Measurements from ENCODE around the gene PFN3. TPM values are rescaled to one million over a fixed set of nuclear protein-coding genes. Genes with fewer than 3 reads are reported as not detected.

PFN3 gene
- total RNA-seq, 1 donor = not detected

DNA sequence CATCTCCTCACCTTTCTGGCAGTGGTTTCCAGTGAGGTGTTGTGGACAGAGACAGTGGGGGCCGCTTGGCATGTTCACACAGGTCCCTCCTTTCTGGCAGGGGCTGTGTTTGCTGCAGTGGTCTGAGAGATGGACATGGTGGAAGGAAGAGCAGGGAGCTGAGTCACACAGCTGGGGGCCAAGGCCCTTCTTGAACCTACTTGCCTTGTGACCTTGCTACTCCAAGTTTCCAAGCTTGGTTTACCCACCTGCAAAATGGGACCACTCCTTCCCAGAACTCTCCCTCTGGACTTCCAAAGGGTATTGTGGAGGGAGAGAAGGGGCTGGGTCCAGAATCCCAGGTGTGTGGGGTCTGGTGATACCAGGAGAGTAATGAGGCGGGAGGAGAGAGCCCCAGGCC lies 4.9 kb upstream of the PFN3 start:
- H3K4me3 ChIP-seq (ENCODE audit: low read depth, low read length) = no peak overlapping the region
- TF ChIP-seq, protein P1, sequence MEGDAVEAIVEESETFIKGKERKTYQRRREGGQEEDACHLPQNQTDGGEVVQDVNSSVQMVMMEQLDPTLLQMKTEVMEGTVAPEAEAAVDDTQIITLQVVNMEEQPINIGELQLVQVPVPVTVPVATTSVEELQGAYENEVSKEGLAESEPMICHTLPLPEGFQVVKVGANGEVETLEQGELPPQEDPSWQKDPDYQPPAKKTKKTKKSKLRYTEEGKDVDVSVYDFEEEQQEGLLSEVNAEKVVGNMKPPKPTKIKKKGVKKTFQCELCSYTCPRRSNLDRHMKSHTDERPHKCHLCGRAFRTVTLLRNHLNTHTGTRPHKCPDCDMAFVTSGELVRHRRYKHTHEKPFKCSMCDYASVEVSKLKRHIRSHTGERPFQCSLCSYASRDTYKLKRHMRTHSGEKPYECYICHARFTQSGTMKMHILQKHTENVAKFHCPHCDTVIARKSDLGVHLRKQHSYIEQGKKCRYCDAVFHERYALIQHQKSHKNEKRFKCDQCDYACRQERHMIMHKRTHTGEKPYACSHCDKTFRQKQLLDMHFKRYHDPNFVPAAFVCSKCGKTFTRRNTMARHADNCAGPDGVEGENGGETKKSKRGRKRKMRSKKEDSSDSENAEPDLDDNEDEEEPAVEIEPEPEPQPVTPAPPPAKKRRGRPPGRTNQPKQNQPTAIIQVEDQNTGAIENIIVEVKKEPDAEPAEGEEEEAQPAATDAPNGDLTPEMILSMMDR (IDR thresholded peaks at IDR 0.05; ENCODE audit: insufficient read depth, low read depth, low read length) = no peak
- DNase-seq (ENCODE audit: low read depth) = no peak

DNA sequence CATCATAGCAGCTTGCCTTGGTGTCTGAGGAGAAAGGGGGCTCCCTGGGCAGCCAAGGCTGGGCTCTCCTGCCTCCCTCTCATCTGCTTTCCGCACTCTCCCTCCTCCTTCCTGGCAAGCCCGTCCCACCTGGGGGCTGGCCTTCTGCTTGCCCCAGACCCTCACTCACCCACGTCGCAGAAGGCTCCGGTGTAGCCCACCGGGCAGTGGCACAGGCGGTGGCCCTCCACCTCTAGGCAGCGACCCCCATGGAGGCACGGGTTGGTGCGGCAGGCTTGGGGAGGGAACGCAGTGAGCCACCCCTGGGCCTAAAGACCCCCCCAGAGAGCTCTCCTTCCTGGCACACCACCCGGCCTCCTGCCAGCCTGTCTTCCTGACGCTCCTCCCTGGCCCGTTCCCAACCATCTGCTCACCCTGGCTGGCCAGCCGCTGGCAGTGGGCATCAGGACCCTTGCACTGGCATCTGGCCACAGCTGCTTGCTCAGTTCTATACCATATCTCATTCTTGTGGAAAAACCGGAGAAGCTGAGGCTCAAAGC lies 4.2 kb upstream of the PFN3 start:
- DNase-seq (ENCODE audit: low read depth) = no peak
- TF ChIP-seq, protein P1 (IDR thresholded peaks at IDR 0.05; ENCODE audit: insufficient read depth, low read depth, low read length) = no peak
- peak overlapping the region; percentile 70 for H3K4me3 ChIP-seq (ENCODE audit: low read depth, low read length)

DNA sequence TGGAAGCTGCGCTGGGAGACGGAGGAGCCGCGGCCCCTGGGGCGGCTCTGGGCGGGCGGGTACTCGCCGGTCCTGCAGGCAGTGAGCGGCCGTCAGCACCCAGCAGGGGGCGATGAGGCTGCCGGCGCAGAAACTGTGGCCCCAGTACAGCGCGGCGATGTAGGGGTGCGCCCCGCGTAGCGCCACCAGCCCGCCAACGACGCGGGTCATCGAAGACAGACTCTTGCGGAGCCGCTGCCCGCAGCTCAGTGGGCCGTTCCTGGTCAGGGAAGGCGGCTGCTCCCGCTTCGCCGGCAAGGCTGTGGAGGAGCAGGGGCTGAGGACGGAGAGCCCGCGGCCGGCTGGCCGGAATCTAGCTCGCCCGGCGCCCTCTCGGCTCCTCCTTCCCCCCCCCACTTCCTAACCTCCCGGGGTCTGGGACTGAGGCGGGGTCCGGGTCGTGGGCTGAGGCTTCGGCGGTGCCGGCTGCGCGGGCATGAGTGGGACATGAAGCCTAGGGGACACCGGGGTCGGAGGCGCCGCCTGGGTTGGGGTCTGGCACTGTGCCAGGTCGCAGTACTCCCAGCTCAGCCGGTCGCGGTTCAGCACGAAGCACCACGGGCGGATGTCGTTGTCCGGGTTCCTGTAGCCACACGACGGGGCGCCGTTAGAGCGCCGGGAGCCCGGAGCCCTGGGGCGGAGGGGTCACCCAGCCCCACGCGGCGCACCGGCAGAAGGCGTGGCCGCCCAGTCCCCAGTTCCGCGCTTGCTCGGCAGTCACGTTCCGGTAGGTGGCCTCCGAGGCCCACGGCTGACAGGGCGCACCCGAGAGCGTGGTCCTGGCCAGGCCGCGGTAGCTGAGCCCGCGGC lies 3.6 kb upstream of the PFN3 start:
- H3K4me3 ChIP-seq (ENCODE audit: low read depth, low read length) = peak overlapping the region; percentile 70
- TF ChIP-seq, protein P1 (IDR thresholded peaks at IDR 0.05; ENCODE audit: insufficient read depth, low read depth, low read length) = peak; percentile 71
- DNase-seq (ENCODE audit: low read depth) = peak; percentile 81

DNA sequence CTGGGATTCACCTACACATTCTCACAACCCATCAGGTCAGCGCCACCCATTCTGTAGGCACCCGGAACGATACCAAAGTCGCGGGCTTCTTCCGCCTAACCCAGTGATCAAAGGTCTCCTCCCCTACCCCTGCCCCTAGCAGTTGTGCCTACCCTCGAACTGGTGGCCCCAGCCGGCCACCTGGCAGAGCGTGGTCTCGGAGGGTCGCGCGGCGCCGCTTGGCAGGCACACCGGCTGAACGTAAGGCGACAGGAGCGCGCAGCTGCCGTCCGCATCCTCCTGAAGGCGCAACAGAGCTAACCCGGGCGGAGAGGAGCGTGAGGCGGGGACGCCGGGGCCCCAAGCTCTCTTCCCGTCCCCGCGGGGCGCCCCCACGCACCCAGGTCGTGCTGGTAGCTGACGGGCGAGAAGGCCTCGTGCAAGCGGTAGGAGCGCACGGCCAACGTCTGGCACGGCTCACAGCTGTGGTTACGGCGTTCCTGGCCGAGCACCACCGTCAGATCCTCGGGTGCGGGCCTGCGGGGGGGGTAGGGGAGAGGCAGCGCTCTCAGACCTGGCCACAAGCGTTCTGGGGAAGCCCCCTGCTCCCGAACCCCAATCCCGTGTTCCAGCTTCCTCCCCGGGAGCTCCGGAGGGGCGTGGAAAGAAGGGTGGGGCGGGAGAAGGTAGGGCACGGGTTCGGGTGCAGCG lies 2.8 kb upstream of the PFN3 start:
- H3K4me3 ChIP-seq (ENCODE audit: low read depth, low read length) = peak overlapping the region; percentile 70
- peak; percentile 29 for DNase-seq (ENCODE audit: low read depth)
- TF ChIP-seq, protein P1 (IDR thresholded peaks at IDR 0.05; ENCODE audit: insufficient read depth, low read depth, low read length) = no peak

DNA sequence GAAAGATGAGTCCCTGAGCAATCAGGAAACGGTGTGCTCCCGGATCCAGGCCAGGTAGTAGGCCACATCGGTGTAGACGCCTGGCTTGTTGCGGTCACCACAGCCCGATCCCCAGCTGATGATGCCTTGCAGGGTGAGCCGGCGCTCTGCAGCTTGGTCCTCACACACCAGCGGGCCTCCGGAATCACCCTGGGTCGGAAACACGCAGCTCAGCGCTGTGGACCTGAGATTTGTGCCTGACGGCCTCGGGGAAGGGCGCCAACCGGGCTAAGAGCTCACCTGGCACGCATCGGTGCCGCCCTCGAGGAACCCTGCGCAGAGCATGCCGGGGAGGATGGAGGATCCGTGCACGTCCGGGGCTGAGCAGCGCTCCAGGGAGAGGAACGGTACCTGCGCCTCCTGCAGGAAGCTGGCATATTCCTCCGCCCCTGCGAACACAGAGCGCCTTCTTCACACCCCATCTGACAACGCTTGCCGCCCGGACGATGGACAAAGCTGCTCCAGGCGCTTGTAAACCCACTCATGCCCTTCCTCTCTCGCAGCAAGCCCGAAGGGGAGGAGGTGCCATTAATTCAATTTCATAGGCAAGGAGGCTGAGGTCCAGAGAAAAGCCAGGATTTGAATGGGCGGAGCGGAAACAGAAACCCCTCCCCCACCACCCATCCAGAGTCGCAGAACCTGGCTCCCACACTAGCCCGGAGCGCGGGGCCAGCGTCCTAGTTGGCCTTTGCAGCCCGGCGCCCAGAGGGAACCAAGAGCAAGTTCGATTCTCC lies 2.0 kb upstream of the PFN3 start:
- peak; percentile 62 for DNase-seq (ENCODE audit: low read depth)
- peak overlapping the region; percentile 36 for H3K4me3 ChIP-seq (ENCODE audit: low read depth, low read length)
- TF ChIP-seq, protein P1 (IDR thresholded peaks at IDR 0.05; ENCODE audit: insufficient read depth, low read depth, low read length) = peak; percentile 51

DNA sequence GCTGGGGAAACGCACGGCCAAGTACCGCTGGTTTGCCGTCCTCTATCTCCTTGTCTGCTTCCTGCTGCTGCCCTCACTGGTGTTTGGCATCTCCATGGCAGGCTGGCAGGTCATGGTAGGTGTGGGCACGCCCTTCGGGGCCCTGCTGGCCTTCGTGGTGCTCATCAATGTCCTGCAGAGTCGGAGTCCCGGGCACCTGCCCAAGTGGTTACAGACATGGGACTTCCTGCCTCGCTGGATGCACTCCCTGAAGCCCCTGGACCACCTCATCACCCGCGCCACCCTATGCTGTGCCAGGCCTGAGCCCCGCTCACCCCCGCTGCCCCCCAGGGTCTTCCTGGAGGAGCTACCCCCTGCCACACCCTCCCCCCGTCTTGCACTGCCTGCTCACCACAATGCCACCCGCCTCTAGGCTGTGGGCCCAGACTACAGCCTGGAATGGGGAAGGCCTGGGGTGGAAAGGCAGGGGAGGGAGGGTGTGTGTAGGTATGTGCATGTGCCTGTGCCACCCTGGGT lies 2.5 kb downstream of the PFN3 start:
- TF ChIP-seq, protein P1 (IDR thresholded peaks at IDR 0.05; ENCODE audit: insufficient read depth, low read depth, low read length) = no peak
- no peak for DNase-seq (ENCODE audit: low read depth)
- H3K4me3 ChIP-seq (ENCODE audit: low read depth, low read length) = no peak overlapping the region

Data from fibroblast of villous mesenchyme (primary cell).